Lower leg skin (tissue), 4 donors: ENCODE data around the gene CBX1. TPM values are rescaled to one million over a fixed set of nuclear protein-coding genes. Genes with fewer than 3 reads are reported as not detected.

Source experiments
- DNase-seq, 2 donors: peaks; one replicate each; pipeline ENCODE4 v3.0.0-alpha.2; 2019; ENCODE audit warnings: low spot score in 2 of 2
- H3K4me3 ChIP-seq: fragments of 200-600 bp; sonication (generic); 2 replicates; pipeline ENCODE4 v1.5.1; 2017; ENCODE audit warnings: mild to moderate bottlenecking, low read depth; ENCODE audit not compliant: poor library complexity, severe bottlenecking
- CTCF ChIP-seq, 3 donors: fragments of 450-650 bp; IDR thresholded peaks; one replicate each; pipeline ENCODE4 v1.5.1; 2016; ENCODE audit warnings: antibody characterized with exemption in 3 of 3, mild to moderate bottlenecking in 3 of 3, moderate library complexity in 2 of 3
- POLR2A ChIP-seq, 2 donors: fragments of 450-650 bp; IDR thresholded peaks; one replicate each; pipeline ENCODE4 v1.6.1; 2016 to 2017; ENCODE audit warnings: antibody characterized with exemption in 2 of 2, mild to moderate bottlenecking in 1 of 2, moderate library complexity in 1 of 2
- WGBS, 2 donors: methylation state at CpG; one replicate each; pipeline ENCODE4 v1.1.5; 2018; 5-methylcytosine and 5-hydroxymethylcytosine counted together
- intact Hi-C: fragments of 100-400 bp; cut with DNase I; formaldehyde crosslinking; loops from one replicate; pipeline ENCODE4 v1.15.0; 2023; ENCODE audit warnings: low total_unique reads
- total RNA-seq, 4 donors: library from RNA; depleted of rRNA; stranded (reverse); fragments of >200 nt; gene quantifications; one replicate each; pipeline ENCODE4 v1.1.0, GENCODE V29; 2016

Gene CBX1
- total RNA-seq, result 10 to 100 TPM; 23.2 to 33.5 (median 25.6) TPM

DNA sequence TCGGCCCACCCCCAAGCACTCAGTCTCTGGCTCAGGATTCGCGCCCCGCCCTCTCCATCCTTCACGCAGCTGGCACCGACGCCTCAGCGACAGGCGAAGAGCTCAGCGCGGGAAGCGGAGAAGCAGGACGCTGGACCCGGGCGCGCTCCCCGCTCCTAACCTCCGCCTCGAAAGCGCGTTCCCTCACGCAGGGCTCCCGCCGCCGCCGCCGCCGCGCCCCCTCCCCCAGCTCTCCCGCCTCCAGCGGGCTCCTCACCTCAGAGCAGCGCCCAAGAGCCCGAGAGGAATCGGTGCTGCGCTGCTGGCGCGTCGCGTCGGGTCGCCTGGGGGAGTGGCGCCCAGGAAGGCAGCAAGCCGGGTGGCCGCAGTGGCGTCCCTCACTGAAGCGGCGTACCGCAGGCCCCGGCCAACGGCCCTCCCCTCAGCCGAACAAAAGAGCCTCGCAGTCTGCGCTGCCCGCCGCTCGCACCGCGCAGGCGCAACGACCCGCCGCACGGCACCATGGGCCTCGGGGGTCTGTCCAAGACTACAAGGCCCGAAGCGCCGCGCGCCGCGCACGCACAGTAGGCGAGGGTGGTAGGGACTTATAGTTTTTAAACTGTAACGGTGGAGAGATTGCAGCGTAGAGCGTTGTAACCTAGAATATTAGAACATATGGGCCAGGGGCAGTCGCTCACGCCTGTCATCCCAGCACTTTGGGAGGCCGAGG lies at the start of gene CBX1:
Gene CBX1, minus strand, starts transcription at position 467 of the 709 bp plus-strand sequence. CDS start 24,474 bp downstream, outside the sequence.
- WGBS, 2 donors, result 1% methylated on average over 19 to 32 of the region's 79 CpGs
- DNase-seq, result peak; percentile 88 to 98
- peak within 1 kb of the TSS; percentile 91 for H3K4me3 ChIP-seq
- intact Hi-C loops, result no loop called here
- TF ChIP-seq CTCF (IDR thresholded peaks at IDR 0.05) (no peak), POLR2A (IDR thresholded peaks at IDR 0.05) (no peak)

- intact Hi-C loops, result no loop called here
- no peak overlapping the region for H3K4me3 ChIP-seq
- 61 to 66% methylated on average over 11 of the region's 11 CpGs for whole genome bisulfite sequencing, 2 donors
- no peak for DNase-seq
- TF ChIP-seq POLR2A (IDR thresholded peaks at IDR 0.05) (no peak), CTCF (IDR thresholded peaks at IDR 0.05) (no peak)
Measured at GRCh38 chr17:48150597-48151001, 49.3 kb upstream of the CBX1 start.

GRCh38 chr17:48149787-48150463 lies 48.6 kb upstream of the CBX1 start:
- DNase-seq, result no peak
- intact Hi-C loops, result no loop called here
- WGBS, 2 donors, result 67 to 77% methylated on average over 4 of the region's 4 CpGs
- no peak overlapping the region for H3K4me3 ChIP-seq
- TF ChIP-seq CTCF (IDR thresholded peaks at IDR 0.05) (no peak), POLR2A (IDR thresholded peaks at IDR 0.05) (no peak)

DNA sequence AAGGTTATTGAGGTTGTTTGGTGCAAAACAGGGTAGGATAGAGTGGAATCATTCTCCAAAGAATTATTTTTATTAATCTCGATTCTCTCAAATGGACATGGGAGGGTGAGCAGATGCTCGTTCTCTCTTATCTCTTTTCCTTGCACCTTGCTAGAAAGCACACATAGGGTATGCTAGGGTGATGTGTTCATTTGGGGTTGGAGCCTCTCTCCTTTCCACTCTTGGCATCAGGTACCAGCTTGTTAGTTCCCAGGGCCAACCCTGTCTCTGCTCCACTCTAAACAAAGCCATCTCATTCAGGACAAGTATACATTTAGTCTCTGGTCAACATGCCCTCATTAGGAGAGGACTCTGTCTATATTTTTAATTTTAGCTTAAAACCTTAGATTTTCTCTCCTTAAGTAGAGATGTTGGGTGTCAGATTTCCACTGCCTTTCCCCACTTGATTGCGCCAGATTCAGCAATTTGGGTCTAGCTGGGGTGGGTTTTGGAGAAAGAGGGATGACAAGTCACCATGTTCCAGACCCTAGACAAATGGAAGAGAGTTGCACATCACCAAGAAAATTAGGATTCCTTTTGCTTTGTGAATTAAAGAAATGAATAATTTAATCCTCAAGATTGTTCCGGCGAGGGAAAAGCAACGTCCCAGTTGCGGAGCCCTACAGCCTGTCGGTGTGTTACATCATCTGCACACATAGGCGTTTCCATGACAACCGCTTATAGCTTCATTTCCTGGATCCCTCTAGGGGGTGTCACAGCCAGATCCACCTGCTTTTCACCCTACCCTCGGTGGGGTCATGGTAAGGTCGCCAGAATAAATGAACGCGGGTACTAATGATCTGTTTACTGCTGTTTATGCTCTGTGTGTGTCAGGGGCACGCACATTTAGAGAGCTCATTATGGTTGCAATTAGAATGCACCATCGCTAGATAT lies 47.8 kb upstream of the CBX1 start:
- WGBS, 2 donors, result 41% methylated on average over 16 of the region's 16 CpGs
- intact Hi-C loops, result no loop called here
- no peak overlapping the region for H3K4me3 ChIP-seq
- no peak for DNase-seq
- TF ChIP-seq CTCF (IDR thresholded peaks at IDR 0.05) (no peak), POLR2A (IDR thresholded peaks at IDR 0.05) (no peak)

GRCh38 chr17:48148029-48148770 lies 46.9 kb upstream of the CBX1 start:
- no peak for TF ChIP-seq CTCF (IDR thresholded peaks at IDR 0.05)
- TF ChIP-seq POLR2A (IDR thresholded peaks at IDR 0.05), result no peak
- WGBS, 2 donors, result 51 to 62% methylated on average over 14 of the region's 14 CpGs
- intact Hi-C loops, result no loop called here
- no peak overlapping the region for H3K4me3 ChIP-seq
- DNase-seq, result no peak
